GM06990 (cell line): ENCODE measurements around the gene RCAN1.

Experiments
- DNase-seq: peaks from one replicate; pipeline ENCODE4 v3.0.0-alpha.2; 2011; ENCODE audit not compliant: insufficient read length; ENCODE audit errors: extremely low read depth
- H3K27me3 ChIP-seq: replicated peaks from 2 replicates; pipeline ENCODE4 v1.6.0; 2011; ENCODE audit warnings: low read length; ENCODE audit not compliant: control insufficient read depth, insufficient read depth
- H3K36me3 ChIP-seq: 2 replicates; pipeline ENCODE4 v1.5.1; 2011; ENCODE audit warnings: low read length; ENCODE audit not compliant: control insufficient read depth, insufficient read depth
- H3K4me3 ChIP-seq: replicated peaks from 2 replicates; pipeline ENCODE4 v1.5.1; 2011; ENCODE audit warnings: low read depth, mild to moderate bottlenecking, control low read depth, low read length
- CTCF ChIP-seq: IDR thresholded peaks from 2 replicates; pipeline ENCODE4 v1.5.1; 2011; ENCODE audit warnings: low read length, control low read depth, mild to moderate bottlenecking, inconsistent platforms; ENCODE audit not compliant: insufficient read depth, poor library complexity, severe bottlenecking

RCAN1 gene

GRCh38 chr21:34537838-34538237 is 77.1 kb downstream of the RCAN1 start:
- H3K36me3 ChIP-seq: no peaks in the 10 kb centered on the region
- no peak for TF ChIP-seq CTCF
- no peak for DNase-seq

GRCh38 chr21:34536820-34537219 is 78.1 kb downstream of the RCAN1 start:
- H3K27me3 ChIP-seq: no peaks in the 10 kb centered on the region
- DNase-seq: no peak
- no peak overlapping the region for H3K4me3 ChIP-seq
- no peaks in the 10 kb centered on the region for H3K36me3 ChIP-seq
- TF ChIP-seq CTCF: no peak

More at GRCh38 chr21:34537838-34538237, 77.1 kb downstream of the RCAN1 start:
- H3K4me3 ChIP-seq: no peak overlapping the region
- no peaks in the 10 kb centered on the region for H3K27me3 ChIP-seq

- H3K36me3 ChIP-seq: no peaks in the 10 kb centered on the region
- H3K27me3 ChIP-seq: no peaks in the 10 kb centered on the region
- no peak for DNase-seq
- H3K4me3 ChIP-seq: no peak overlapping the region
- TF ChIP-seq CTCF: no peak
These were observed 78.6 kb downstream of the RCAN1 start for GRCh38 chr21:34536311-34536710.

- no peak for TF ChIP-seq CTCF
- DNase-seq: no peak
- H3K4me3 ChIP-seq: no peak overlapping the region
- no peaks in the 10 kb centered on the region for H3K36me3 ChIP-seq
- no peaks in the 10 kb centered on the region for H3K27me3 ChIP-seq
These were observed 79.0 kb downstream of the RCAN1 start for GRCh38 chr21:34535886-34536285.

GRCh38 chr21:34534522-34534921 is 80.4 kb downstream of the RCAN1 start:
- H3K4me3 ChIP-seq: no peak overlapping the region
- DNase-seq: no peak

More at GRCh38 chr21:34534522-34534921, 80.4 kb downstream of the RCAN1 start:
- Histone ChIP-seq H3K36me3 (no peaks in the 10 kb centered on the region), H3K27me3 (no peaks in the 10 kb centered on the region)
- no peak for TF ChIP-seq CTCF
